ENCODE measurements around the gene DGKQ.
"Not testable (repeated sequence)": the region's sequence is repeated elsewhere in the genome, so short reads cannot be mapped to it uniquely, and the experiment has no call there.

Gene DGKQ

GRCh38 chr4:978957-979701 lies 5.8 kb upstream of the DGKQ start:
- Mint-ChIP-seq H3K4me1 (ENCODE audit: low read depth) (peaks cover under 1% of the 10 kb centered on the region), H3K36me3 (no peaks in the 10 kb centered on the region), H3K27ac (no peak overlapping the region), H3K4me3 (no peak overlapping the region), H3K27me3 (no peaks in the 10 kb centered on the region), H3K9me3 (ENCODE audit: low read depth) (no peaks in the 10 kb centered on the region)

- H3K4me1 Mint-ChIP-seq (ENCODE audit: low read depth): not testable (repeated sequence)
Measured at GRCh38 chr4:976016-976415, 2.6 kb upstream of the DGKQ start.

GRCh38 chr4:974668-975067 lies 1.3 kb upstream of the DGKQ start:
- Mint-ChIP-seq H3K4me1 (ENCODE audit: low read depth) (peaks cover 11% of the 10 kb centered on the region), H3K36me3 (no peaks in the 10 kb centered on the region), H3K4me3 (no peak overlapping the region), H3K9me3 (ENCODE audit: low read depth) (no peaks in the 10 kb centered on the region), H3K27me3 (no peaks in the 10 kb centered on the region), H3K27ac (no peak overlapping the region)

More at GRCh38 chr4:976016-976415, 2.6 kb upstream of the DGKQ start:
- H3K4me3 Mint-ChIP-seq; H3K27ac Mint-ChIP-seq; H3K36me3 Mint-ChIP-seq; H3K27me3 Mint-ChIP-seq; H3K9me3 Mint-ChIP-seq (ENCODE audit: low read depth): not testable (repeated sequence)

GRCh38 chr4:972651-973424 lies 531 bp downstream of the DGKQ start:
- Mint-ChIP-seq H3K9me3 (ENCODE audit: low read depth) (no peaks in the 10 kb centered on the region), H3K27ac (no peak overlapping the region), H3K4me1 (ENCODE audit: low read depth) (peaks cover 11% of the 10 kb centered on the region), H3K4me3 (peak overlapping the region; percentile 38), H3K36me3 (no peaks in the 10 kb centered on the region), H3K27me3 (no peaks in the 10 kb centered on the region)

GRCh38 chr4:971666-972500 lies 1.5 kb downstream of the DGKQ start:
- Mint-ChIP-seq H3K9me3 (ENCODE audit: low read depth) (no peaks in the 10 kb centered on the region), H3K36me3 (no peaks in the 10 kb centered on the region), H3K4me3 (peak overlapping the region; percentile 47), H3K27me3 (no peaks in the 10 kb centered on the region), H3K27ac (no peak overlapping the region), H3K4me1 (ENCODE audit: low read depth) (peaks cover 11% of the 10 kb centered on the region)

- no peaks in the 10 kb centered on the region for H3K27me3 Mint-ChIP-seq
- no peak overlapping the region for H3K27ac Mint-ChIP-seq
- no peaks in the 10 kb centered on the region for H3K36me3 Mint-ChIP-seq
- no peaks in the 10 kb centered on the region for H3K9me3 Mint-ChIP-seq (ENCODE audit: low read depth)
- peak overlapping the region; percentile 27 for H3K4me3 Mint-ChIP-seq
- peaks cover 11% of the 10 kb centered on the region for H3K4me1 Mint-ChIP-seq (ENCODE audit: low read depth)
Measured at GRCh38 chr4:970854-971520, 2.4 kb downstream of the DGKQ start.

GRCh38 chr4:970046-970745 lies 3.2 kb downstream of the DGKQ start:
- H3K4me1 Mint-ChIP-seq (ENCODE audit: low read depth): peaks cover 11% of the 10 kb centered on the region
- H3K27ac Mint-ChIP-seq: no peak overlapping the region
- no peaks in the 10 kb centered on the region for H3K9me3 Mint-ChIP-seq (ENCODE audit: low read depth)
- H3K4me3 Mint-ChIP-seq: peak overlapping the region; percentile 27
- no peaks in the 10 kb centered on the region for H3K27me3 Mint-ChIP-seq
- H3K36me3 Mint-ChIP-seq: no peaks in the 10 kb centered on the region

GRCh38 chr4:968621-969394 lies 4.6 kb downstream of the DGKQ start:
- H3K9me3 Mint-ChIP-seq (ENCODE audit: low read depth): no peaks in the 10 kb centered on the region
- H3K27ac Mint-ChIP-seq: no peak overlapping the region
- no peaks in the 10 kb centered on the region for H3K36me3 Mint-ChIP-seq
- peaks cover 11% of the 10 kb centered on the region for H3K4me1 Mint-ChIP-seq (ENCODE audit: low read depth)
- H3K27me3 Mint-ChIP-seq: no peaks in the 10 kb centered on the region
- no peak overlapping the region for H3K4me3 Mint-ChIP-seq

GRCh38 chr4:968221-968620 lies 5.1 kb downstream of the DGKQ start:
- H3K27me3 Mint-ChIP-seq: no peaks in the 10 kb centered on the region
- H3K27ac Mint-ChIP-seq: no peak overlapping the region

GRCh38 chr4:967113-968104 lies 6.0 kb downstream of the DGKQ start:
- Mint-ChIP-seq H3K27ac (no peak overlapping the region), H3K4me3 (no peak overlapping the region), H3K4me1 (ENCODE audit: low read depth) (peaks cover 11% of the 10 kb centered on the region), H3K27me3 (no peaks in the 10 kb centered on the region), H3K36me3 (no peaks in the 10 kb centered on the region), H3K9me3 (ENCODE audit: low read depth) (no peaks in the 10 kb centered on the region)

More at GRCh38 chr4:968221-968620, 5.1 kb downstream of the DGKQ start:
- Mint-ChIP-seq H3K9me3 (ENCODE audit: low read depth) (no peaks in the 10 kb centered on the region), H3K4me1 (ENCODE audit: low read depth) (peaks cover 11% of the 10 kb centered on the region), H3K4me3 (no peak overlapping the region), H3K36me3 (no peaks in the 10 kb centered on the region)

GRCh38 chr4:966266-967112 lies 6.9 kb downstream of the DGKQ start:
- Mint-ChIP-seq H3K27me3 (no peaks in the 10 kb centered on the region), H3K27ac (no peak overlapping the region), H3K4me3 (no peak overlapping the region), H3K4me1 (ENCODE audit: low read depth) (peaks cover 11% of the 10 kb centered on the region), H3K36me3 (no peaks in the 10 kb centered on the region), H3K9me3 (ENCODE audit: low read depth) (no peaks in the 10 kb centered on the region)

GRCh38 chr4:965766-966134 lies 7.6 kb downstream of the DGKQ start:
- H3K4me3 Mint-ChIP-seq: no peak overlapping the region
- H3K36me3 Mint-ChIP-seq: no peaks in the 10 kb centered on the region
- no peak overlapping the region for H3K27ac Mint-ChIP-seq
- no peaks in the 10 kb centered on the region for H3K27me3 Mint-ChIP-seq
- no peaks in the 10 kb centered on the region for H3K9me3 Mint-ChIP-seq (ENCODE audit: low read depth)
- peaks cover 5% of the 10 kb centered on the region for H3K4me1 Mint-ChIP-seq (ENCODE audit: low read depth)
